C4-2B (cell line): Measurements from ENCODE around the gene NRXN3.

Source experiments
- CTCF ChIP-seq: fragments of 450-650 bp; conservative IDR thresholded peaks from 2 replicates; pipeline ENCODE4 v1.5.1; 2017; ENCODE audit warnings: mild to moderate bottlenecking
- ZFX ChIP-seq: fragments of 450-650 bp; IDR thresholded peaks from 2 replicates; pipeline ENCODE4 v1.6.1; 2017

GRCh38 chr14:78758333-78758732, 588.2 kb downstream of the NRXN3 start:
- TF ChIP-seq CTCF (peak; percentile 85), ZFX (no peak)
